Liver (tissue), 9 donors: ENCODE data around the gene KIAA0825. TPM values are rescaled to one million over a fixed set of nuclear protein-coding genes. Genes with fewer than 3 reads are reported as not detected.
"Not testable (repeated sequence)": the region's sequence is repeated elsewhere in the genome, so short reads cannot be mapped to it uniquely, and the experiment has no call there.

Experiments
- DNase-seq: peaks from one replicate; pipeline ENCODE4 v3.0.0-alpha.2; 2017; ENCODE audit warnings: low spot score
- H3K27ac ChIP-seq, 2 donors: one replicate each; pipeline ENCODE4 v1.7.0; 2013; ENCODE audit warnings: inconsistent platforms in 2 of 2, low read length in 2 of 2, control low read depth in 1 of 2, low read depth in 1 of 2, mild to moderate bottlenecking in 1 of 2
- H3K27me3 ChIP-seq, 4 donors: one replicate each; pipeline versions ENCODE4 v1.6.1 to v1.7.0; 2013; ENCODE audit warnings: low read length in 3 of 4, inconsistent platforms in 1 of 4, mild to moderate bottlenecking in 1 of 4, moderate library complexity in 1 of 4; ENCODE audit not compliant: control insufficient read depth in 4 of 4, insufficient read depth in 4 of 4
- H3K36me3 ChIP-seq, 4 donors: one replicate each; pipeline versions ENCODE4 v1.6.1 to v1.7.0; 2013; ENCODE audit warnings: low read length in 3 of 4, mild to moderate bottlenecking in 3 of 4, low read depth in 1 of 4, moderate library complexity in 1 of 4; ENCODE audit not compliant: control insufficient read depth in 4 of 4, insufficient read depth in 3 of 4
- H3K4me1 ChIP-seq, 4 donors: one replicate each; pipeline versions ENCODE4 v1.6.1 to v1.7.0; 2013; ENCODE audit warnings: low read length in 3 of 4, mild to moderate bottlenecking in 3 of 4, moderate library complexity in 1 of 4; ENCODE audit not compliant: control insufficient read depth in 4 of 4, insufficient read depth in 4 of 4
- H3K4me3 ChIP-seq, 3 donors: one replicate each; pipeline versions ENCODE4 v1.6.1 to v1.7.0; 2013; ENCODE audit warnings: low read length in 3 of 3, control low read depth in 1 of 3, low read depth in 1 of 3, mild to moderate bottlenecking in 1 of 3
- H3K9ac ChIP-seq, 2 donors: one replicate each; pipeline ENCODE4 v1.7.0; 2013; ENCODE audit warnings: low read length in 2 of 2, mild to moderate bottlenecking in 2 of 2, moderate library complexity in 2 of 2, control low read depth in 1 of 2, low read depth in 1 of 2
- H3K9me3 ChIP-seq, 4 donors: one replicate each; pipeline versions ENCODE4 v1.6.1 to v1.7.0; 2013; ENCODE audit warnings: low read length in 3 of 4; ENCODE audit not compliant: control insufficient read depth in 4 of 4
- EGR1 ChIP-seq, 2 donors: IDR thresholded peaks; 2 replicates each; pipeline ENCODE4 v1.6.1; 2016 to 2018; ENCODE audit warnings: antibody characterized with exemption in 2 of 2, low read depth in 2 of 2
- FOXA1 ChIP-seq: IDR thresholded peaks from 2 replicates; pipeline ENCODE4 v1.6.1; 2016; ENCODE audit warnings: antibody characterized with exemption
- FOXA2 ChIP-seq: IDR thresholded peaks from 2 replicates; pipeline ENCODE4 v1.6.1; 2016; ENCODE audit warnings: antibody characterized with exemption
- GABPA ChIP-seq, 2 donors: IDR thresholded peaks in 1 of 2; conservative IDR thresholded peaks in 1 of 2; 2 replicates each; pipeline ENCODE4 v1.6.1; 2016; ENCODE audit warnings: antibody characterized with exemption in 2 of 2, mild to moderate bottlenecking in 1 of 2, moderate library complexity in 1 of 2
- HNF4A ChIP-seq, 2 donors: conservative IDR thresholded peaks; 2 replicates each; pipeline ENCODE4 v1.6.1; 2016; ENCODE audit warnings: antibody characterized with exemption in 2 of 2, mild to moderate bottlenecking in 2 of 2
- HNF4G ChIP-seq: IDR thresholded peaks from 2 replicates; pipeline ENCODE4 v1.6.1; 2016; ENCODE audit warnings: antibody characterized with exemption
- JUND ChIP-seq, 2 donors: IDR thresholded peaks; 2 replicates each; pipeline ENCODE4 v1.6.1; 2016; ENCODE audit warnings: antibody characterized with exemption in 2 of 2
- NR2F2 ChIP-seq: IDR thresholded peaks from 2 replicates; pipeline ENCODE4 v1.6.1; 2016; ENCODE audit warnings: antibody characterized with exemption
- RAD21 ChIP-seq, 2 donors: IDR thresholded peaks; 2 replicates each; pipeline ENCODE4 v1.6.1; 2016; ENCODE audit warnings: antibody characterized with exemption in 2 of 2, mild to moderate bottlenecking in 2 of 2
- RXRA ChIP-seq, 2 donors: IDR thresholded peaks; 2 replicates each; pipeline ENCODE4 v1.6.1; 2017 to 2018; ENCODE audit warnings: antibody characterized with exemption in 2 of 2, mild to moderate bottlenecking in 1 of 2
- SP1 ChIP-seq: IDR thresholded peaks from 2 replicates; pipeline ENCODE4 v1.6.1; 2018; ENCODE audit warnings: antibody characterized with exemption, mild to moderate bottlenecking
- TAF1 ChIP-seq: conservative IDR thresholded peaks from 2 replicates; pipeline ENCODE4 v1.6.1; 2016; ENCODE audit warnings: antibody characterized with exemption, mild to moderate bottlenecking
- YY1 ChIP-seq: IDR thresholded peaks from 2 replicates; pipeline ENCODE4 v1.6.1; 2016; ENCODE audit warnings: antibody characterized with exemption, mild to moderate bottlenecking
- WGBS: extraction: QIAGEN DNeasy Blood & Tissue Kit; methylation state at CpG from one replicate; pipeline ENCODE4 v1.1.7; 2013; 5-methylcytosine and 5-hydroxymethylcytosine counted together
- polyA plus RNA-seq, 2 donors: library from polyadenylated mRNA; stranded (reverse) in 1 of 2; unstranded in 1 of 2; fragments of 200-250 nt in 1 of 2; fragments of >200 nt in 1 of 2; fragmentation: Nextera tagmentation in 1 of 2; extraction: Ambion mirVana in 1 of 2; gene quantifications; one replicate each; pipeline versions ENCODE4 v1.2.1 to v1.2.3, GENCODE V29; 2013 to 2015
- total RNA-seq, 2 donors: library from RNA; depleted of rRNA; stranded (reverse); fragments of >200 nt; gene quantifications; one replicate each; pipeline ENCODE4 v1.2.3, GENCODE V29; 2014
- TF ChIP-seq, protein P1 (sequence below): IDR thresholded peaks from 2 replicates; pipeline ENCODE4 v1.6.1; 2016; ENCODE audit warnings: antibody characterized with exemption
- TF ChIP-seq, protein P2 (sequence below): IDR thresholded peaks from 2 replicates; pipeline ENCODE4 v1.6.1; 2016; ENCODE audit warnings: antibody characterized with exemption
- TF ChIP-seq, protein P3 (sequence below): IDR thresholded peaks from 2 replicates; pipeline ENCODE4 v1.6.1; 2016; ENCODE audit warnings: antibody characterized with exemption
- TF ChIP-seq, protein P4 (sequence below): fragments of 150-350 bp; IDR thresholded peaks from 2 replicates; pipeline ENCODE4 v1.5.1; 2017; ENCODE audit warnings: improper control_type of control experiment, low read depth, low read length; ENCODE audit not compliant: missing input control
- TF ChIP-seq, protein P5 (sequence below): IDR thresholded peaks from 2 replicates; pipeline ENCODE4 v1.6.1; 2016; ENCODE audit warnings: antibody characterized with exemption, mild to moderate bottlenecking
- donor health status: healthy.
- donor health status: healthy.
- donor health status: healthy.
- donor health status: healthy.
- donor health status: healthy.

Gene KIAA0825
- total and polyA plus RNA-seq, 4 donors, result 0.25 to 3.2 (median 1.2) TPM

DNA sequence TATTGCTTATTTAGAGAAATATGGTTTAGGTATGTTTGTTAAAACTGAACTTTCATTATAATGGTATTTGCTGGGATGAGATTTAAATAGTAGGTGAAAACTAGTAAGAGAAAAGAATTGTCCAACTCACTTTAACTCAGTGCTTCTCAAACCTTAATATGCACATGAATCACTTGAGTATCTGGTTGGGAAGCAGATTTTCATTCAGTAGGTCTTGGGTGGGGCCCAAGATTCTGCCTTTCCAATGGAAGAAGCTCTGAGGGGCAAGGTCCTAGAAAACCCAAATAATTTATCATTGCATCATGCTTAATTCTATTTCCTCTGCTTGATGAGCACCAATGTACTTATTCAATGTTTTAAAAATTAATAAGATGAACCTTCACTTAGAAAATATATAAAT is 262.6 kb downstream of the KIAA0825 start:
- H3K9me3 ChIP-seq, result no peaks in the 10 kb centered on the region
- TF ChIP-seq, protein P1, sequence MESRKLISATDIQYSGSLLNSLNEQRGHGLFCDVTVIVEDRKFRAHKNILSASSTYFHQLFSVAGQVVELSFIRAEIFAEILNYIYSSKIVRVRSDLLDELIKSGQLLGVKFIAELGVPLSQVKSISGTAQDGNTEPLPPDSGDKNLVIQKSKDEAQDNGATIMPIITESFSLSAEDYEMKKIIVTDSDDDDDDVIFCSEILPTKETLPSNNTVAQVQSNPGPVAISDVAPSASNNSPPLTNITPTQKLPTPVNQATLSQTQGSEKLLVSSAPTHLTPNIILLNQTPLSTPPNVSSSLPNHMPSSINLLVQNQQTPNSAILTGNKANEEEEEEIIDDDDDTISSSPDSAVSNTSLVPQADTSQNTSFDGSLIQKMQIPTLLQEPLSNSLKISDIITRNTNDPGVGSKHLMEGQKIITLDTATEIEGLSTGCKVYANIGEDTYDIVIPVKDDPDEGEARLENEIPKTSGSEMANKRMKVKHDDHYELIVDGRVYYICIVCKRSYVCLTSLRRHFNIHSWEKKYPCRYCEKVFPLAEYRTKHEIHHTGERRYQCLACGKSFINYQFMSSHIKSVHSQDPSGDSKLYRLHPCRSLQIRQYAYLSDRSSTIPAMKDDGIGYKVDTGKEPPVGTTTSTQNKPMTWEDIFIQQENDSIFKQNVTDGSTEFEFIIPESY, result no peak
- TF ChIP-seq, protein P2, sequence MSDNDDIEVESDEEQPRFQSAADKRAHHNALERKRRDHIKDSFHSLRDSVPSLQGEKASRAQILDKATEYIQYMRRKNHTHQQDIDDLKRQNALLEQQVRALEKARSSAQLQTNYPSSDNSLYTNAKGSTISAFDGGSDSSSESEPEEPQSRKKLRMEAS, result no peak
- TF ChIP-seq, protein P3, sequence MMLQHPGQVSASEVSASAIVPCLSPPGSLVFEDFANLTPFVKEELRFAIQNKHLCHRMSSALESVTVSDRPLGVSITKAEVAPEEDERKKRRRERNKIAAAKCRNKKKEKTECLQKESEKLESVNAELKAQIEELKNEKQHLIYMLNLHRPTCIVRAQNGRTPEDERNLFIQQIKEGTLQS, result no peak
- no peak for TF ChIP-seq FOXA2
- TF ChIP-seq NR2F2, result no peak
- TF ChIP-seq, protein P4, sequence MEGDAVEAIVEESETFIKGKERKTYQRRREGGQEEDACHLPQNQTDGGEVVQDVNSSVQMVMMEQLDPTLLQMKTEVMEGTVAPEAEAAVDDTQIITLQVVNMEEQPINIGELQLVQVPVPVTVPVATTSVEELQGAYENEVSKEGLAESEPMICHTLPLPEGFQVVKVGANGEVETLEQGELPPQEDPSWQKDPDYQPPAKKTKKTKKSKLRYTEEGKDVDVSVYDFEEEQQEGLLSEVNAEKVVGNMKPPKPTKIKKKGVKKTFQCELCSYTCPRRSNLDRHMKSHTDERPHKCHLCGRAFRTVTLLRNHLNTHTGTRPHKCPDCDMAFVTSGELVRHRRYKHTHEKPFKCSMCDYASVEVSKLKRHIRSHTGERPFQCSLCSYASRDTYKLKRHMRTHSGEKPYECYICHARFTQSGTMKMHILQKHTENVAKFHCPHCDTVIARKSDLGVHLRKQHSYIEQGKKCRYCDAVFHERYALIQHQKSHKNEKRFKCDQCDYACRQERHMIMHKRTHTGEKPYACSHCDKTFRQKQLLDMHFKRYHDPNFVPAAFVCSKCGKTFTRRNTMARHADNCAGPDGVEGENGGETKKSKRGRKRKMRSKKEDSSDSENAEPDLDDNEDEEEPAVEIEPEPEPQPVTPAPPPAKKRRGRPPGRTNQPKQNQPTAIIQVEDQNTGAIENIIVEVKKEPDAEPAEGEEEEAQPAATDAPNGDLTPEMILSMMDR, result no peak
- no peak for TF ChIP-seq GABPA (IDR thresholded peaks at IDR 0.05 in 1 of 2, conservative IDR thresholded peaks at IDR 0.05 in 1 of 2)
- no peak for TF ChIP-seq EGR1 (IDR thresholded peaks at IDR 0.05; ENCODE audit: low read depth in 2 of 2)
- TF ChIP-seq, protein P5, sequence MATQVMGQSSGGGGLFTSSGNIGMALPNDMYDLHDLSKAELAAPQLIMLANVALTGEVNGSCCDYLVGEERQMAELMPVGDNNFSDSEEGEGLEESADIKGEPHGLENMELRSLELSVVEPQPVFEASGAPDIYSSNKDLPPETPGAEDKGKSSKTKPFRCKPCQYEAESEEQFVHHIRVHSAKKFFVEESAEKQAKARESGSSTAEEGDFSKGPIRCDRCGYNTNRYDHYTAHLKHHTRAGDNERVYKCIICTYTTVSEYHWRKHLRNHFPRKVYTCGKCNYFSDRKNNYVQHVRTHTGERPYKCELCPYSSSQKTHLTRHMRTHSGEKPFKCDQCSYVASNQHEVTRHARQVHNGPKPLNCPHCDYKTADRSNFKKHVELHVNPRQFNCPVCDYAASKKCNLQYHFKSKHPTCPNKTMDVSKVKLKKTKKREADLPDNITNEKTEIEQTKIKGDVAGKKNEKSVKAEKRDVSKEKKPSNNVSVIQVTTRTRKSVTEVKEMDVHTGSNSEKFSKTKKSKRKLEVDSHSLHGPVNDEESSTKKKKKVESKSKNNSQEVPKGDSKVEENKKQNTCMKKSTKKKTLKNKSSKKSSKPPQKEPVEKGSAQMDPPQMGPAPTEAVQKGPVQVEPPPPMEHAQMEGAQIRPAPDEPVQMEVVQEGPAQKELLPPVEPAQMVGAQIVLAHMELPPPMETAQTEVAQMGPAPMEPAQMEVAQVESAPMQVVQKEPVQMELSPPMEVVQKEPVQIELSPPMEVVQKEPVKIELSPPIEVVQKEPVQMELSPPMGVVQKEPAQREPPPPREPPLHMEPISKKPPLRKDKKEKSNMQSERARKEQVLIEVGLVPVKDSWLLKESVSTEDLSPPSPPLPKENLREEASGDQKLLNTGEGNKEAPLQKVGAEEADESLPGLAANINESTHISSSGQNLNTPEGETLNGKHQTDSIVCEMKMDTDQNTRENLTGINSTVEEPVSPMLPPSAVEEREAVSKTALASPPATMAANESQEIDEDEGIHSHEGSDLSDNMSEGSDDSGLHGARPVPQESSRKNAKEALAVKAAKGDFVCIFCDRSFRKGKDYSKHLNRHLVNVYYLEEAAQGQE, result no peak
- no peak for TF ChIP-seq TAF1
- TF ChIP-seq HNF4A (conservative IDR thresholded peaks at IDR 0.05), result no peak
- TF ChIP-seq SP1, result no peak
- no peak for TF ChIP-seq FOXA1
- no peak for TF ChIP-seq YY1
- TF ChIP-seq JUND (IDR thresholded peaks at IDR 0.05), result no peak
- no peak for TF ChIP-seq HNF4G
- TF ChIP-seq RXRA (IDR thresholded peaks at IDR 0.05), result no peak
- TF ChIP-seq RAD21 (IDR thresholded peaks at IDR 0.05), result no peak
- H3K27me3 ChIP-seq, result no peaks in the 10 kb centered on the region
- no peaks in the 10 kb centered on the region for H3K4me1 ChIP-seq
- no peak overlapping the region for H3K4me3 ChIP-seq
- no peak overlapping the region for H3K9ac ChIP-seq
- no peak overlapping the region for H3K27ac ChIP-seq
- no peaks in the 10 kb centered on the region for H3K36me3 ChIP-seq
- no peak for DNase-seq

DNA sequence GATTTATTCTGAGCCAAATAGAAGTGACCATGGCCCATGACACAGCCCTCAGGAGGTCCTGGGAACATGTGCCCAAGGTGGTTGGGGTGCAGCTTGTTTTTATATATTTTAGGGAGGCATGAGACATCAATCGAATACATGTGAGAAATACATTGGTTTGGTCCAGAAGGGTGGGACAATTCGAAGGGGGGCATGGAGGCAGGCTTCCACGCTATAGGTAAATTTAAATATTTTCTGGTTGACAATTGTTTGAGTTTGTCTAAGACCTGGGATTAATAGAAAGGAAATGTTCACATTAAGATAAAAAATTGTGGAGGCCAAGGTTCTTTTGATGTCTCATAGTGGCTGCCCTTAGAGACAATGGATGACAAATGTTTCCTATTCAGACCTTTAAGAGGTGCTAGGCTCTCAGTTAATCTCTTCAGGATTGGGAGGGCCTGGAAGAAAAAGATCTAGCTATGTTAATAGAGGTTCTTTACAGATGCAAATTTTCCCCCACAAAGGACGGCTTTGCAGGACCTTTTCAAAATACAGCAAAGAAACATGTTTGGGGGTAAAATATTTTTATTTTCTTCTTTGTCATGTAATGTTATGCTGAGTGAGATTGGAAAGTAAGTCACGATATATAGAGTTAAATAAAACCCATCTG is 263.4 kb downstream of the KIAA0825 start:
- not testable (repeated sequence) for H3K9ac ChIP-seq

More for the DNA sequence above, 263.4 kb downstream of the KIAA0825 start:
- DNase-seq, H3K9me3 ChIP-seq, H3K27me3 ChIP-seq, H3K36me3 ChIP-seq, H3K4me1 ChIP-seq, H3K4me3 ChIP-seq, H3K27ac ChIP-seq: not testable (repeated sequence)
- WGBS, result 76% methylated on average over 5 of the region's 5 CpGs
